ENCODE data around the gene SND1. TPM values are rescaled to one million over a fixed set of nuclear protein-coding genes. Genes with fewer than 3 reads are reported as not detected.

The SND1 gene
- total RNA-seq, 1 donor from 2014 or later, result 85.9 TPM

DNA sequence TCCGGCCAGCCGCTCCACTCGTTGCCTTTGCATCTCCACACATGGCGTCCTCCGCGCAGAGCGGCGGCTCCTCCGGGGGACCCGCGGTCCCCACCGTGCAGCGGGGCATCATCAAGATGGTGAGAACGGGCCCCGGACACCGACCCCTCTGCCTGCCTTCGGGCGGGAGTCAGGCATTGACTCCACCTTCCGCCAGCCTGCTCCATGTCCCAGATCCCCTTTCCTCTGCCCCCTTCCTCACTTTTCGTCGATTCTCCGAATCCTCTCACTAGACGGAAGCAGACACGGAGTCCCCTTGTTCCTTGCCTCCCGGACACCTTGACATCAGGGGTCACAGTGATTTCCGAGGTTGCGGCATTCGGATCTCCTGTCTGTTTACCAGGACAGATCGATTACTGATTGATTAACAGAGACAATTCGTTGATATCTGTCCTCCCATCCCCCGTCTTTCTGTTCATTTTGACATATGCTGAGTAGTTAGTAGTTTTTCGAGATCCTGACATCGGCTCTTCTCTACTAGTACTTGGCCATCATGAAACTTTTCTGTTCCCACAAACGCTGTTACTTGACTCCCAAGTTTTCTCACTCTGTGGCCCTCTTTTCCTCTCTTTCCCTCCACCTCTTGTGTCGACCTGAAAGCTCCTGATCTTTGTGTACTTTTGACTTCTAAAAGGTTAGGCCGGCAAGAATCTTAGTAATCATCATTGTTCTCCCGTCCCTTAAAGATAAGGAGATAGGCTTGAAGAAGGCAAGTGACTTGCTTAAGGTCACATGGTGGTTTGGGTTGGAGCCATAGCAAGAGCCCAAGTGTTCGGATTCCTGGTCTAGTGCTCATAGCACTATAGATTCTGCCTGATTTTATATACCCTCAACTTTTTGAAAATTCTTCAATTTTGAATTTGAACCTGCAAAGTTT lies 597 bp downstream of the SND1 start:
- TF ChIP-seq CTCF (IDR thresholded peaks at IDR 0.05) (no peak), POLR2AphosphoS5 (IDR thresholded peaks at IDR 0.05; ENCODE audit: insufficient read depth in 1 of 2, low read depth in 1 of 2) (no peak), POLR2A (IDR thresholded peaks at IDR 0.05) (no peak)
- intact Hi-C loops (cut with DNase I), result loop anchor here (5.0 kb wide), 1 partner anchor 65 kb away; the partner anchor contains the start of genes ARF5 and GCC1
- H3K4me3 ChIP-seq, result peak overlapping the region; percentile 90

DNA sequence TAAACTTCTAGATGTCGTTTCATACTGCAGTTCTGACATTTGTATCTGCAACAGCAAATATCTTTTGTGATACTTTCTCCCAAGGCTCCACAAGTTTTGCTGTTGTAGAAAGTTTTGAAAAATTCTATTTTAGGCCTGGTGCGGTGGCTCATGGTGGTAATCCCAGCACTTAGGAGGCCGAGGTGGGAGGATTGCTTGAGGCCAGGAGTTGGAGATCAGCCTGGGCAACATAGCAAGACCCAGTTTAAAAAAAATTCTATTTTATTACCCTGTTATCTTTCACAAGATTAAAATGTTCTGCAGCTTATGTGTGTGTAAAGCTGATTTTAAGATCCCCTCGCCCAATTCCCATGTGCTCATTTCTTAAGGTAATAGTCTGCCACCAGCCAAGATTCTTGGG lies 1.4 kb downstream of the SND1 start:
- H3K4me3 ChIP-seq, result peak overlapping the region; percentile 90
- no peak for DNase-seq (ENCODE audit: extremely low spot score in 2 of 2)
- H3K4me1 ChIP-seq, result peaks cover 42% of the 10 kb centered on the region
- H3K27ac ChIP-seq, result no peak overlapping the region
- no peaks in the 10 kb centered on the region for H3K9me3 ChIP-seq
- H3K36me3 ChIP-seq, result no peaks in the 10 kb centered on the region
- H3K27me3 ChIP-seq, result no peaks in the 10 kb centered on the region
- no peak for TF ChIP-seq CTCF (IDR thresholded peaks at IDR 0.05)
- TF ChIP-seq POLR2AphosphoS5 (IDR thresholded peaks at IDR 0.05; ENCODE audit: insufficient read depth in 1 of 2, low read depth in 1 of 2), result no peak
- TF ChIP-seq POLR2A (IDR thresholded peaks at IDR 0.05), result no peak
- intact Hi-C loops (cut with DNase I), result loop anchor here (5.0 kb wide), 1 partner anchor 66 kb away; the partner anchor contains the start of genes ARF5 and GCC1

More for the DNA sequence above, 597 bp downstream of the SND1 start:
- Histone ChIP-seq H3K4me1 (peaks cover 42% of the 10 kb centered on the region), H3K27me3 (no peaks in the 10 kb centered on the region), H3K27ac (peak overlapping the region; percentile 71), H3K9me3 (no peaks in the 10 kb centered on the region), H3K36me3 (no peaks in the 10 kb centered on the region)
- DNase-seq (ENCODE audit: extremely low spot score in 2 of 2), result no peak

GRCh38 chr7:127654404-127655394 lies 2.7 kb downstream of the SND1 start:
- H3K4me1 ChIP-seq, result peaks cover 42% of the 10 kb centered on the region
- intact Hi-C loops (cut with DNase I), result loop anchor here (5.0 kb wide), 1 partner anchor 67 kb away; the partner anchor contains the start of genes ARF5 and GCC1
- H3K36me3 ChIP-seq, result no peaks in the 10 kb centered on the region
- H3K27ac ChIP-seq, result no peak overlapping the region
- no peaks in the 10 kb centered on the region for H3K27me3 ChIP-seq
- H3K4me3 ChIP-seq, result no peak overlapping the region
- no peak for DNase-seq (ENCODE audit: extremely low spot score in 2 of 2)
- TF ChIP-seq POLR2A (IDR thresholded peaks at IDR 0.05), result no peak
- no peak for TF ChIP-seq POLR2AphosphoS5 (IDR thresholded peaks at IDR 0.05; ENCODE audit: insufficient read depth in 1 of 2, low read depth in 1 of 2)
- no peak for TF ChIP-seq CTCF (IDR thresholded peaks at IDR 0.05)
- H3K9me3 ChIP-seq, result no peaks in the 10 kb centered on the region

DNA sequence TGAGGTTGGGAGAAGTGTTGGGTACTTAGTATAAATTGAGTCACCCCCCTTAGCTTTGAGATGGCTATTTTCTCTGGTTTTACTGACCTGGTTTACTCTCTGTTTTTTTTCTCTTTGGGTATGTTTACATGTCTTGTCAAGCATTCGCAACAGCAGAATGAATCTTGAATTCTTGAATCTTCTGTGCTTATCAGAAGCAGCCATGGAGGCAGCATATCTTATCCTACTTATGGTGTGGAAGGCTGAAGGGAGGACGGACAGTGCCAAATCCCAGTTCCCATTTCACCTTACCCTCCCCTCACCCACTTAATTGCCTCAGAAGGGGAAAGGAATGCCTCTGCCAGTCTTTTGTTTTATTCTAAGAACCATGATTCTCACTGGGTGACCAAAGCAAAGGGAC lies 3.7 kb downstream of the SND1 start:
- Histone ChIP-seq H3K9me3 (no peaks in the 10 kb centered on the region), H3K36me3 (no peaks in the 10 kb centered on the region), H3K27ac (no peak overlapping the region), H3K27me3 (no peaks in the 10 kb centered on the region), H3K4me1 (peaks cover 41% of the 10 kb centered on the region), H3K4me3 (no peak overlapping the region)
- TF ChIP-seq POLR2AphosphoS5 (IDR thresholded peaks at IDR 0.05; ENCODE audit: insufficient read depth in 1 of 2, low read depth in 1 of 2) (no peak), POLR2A (IDR thresholded peaks at IDR 0.05) (no peak), CTCF (IDR thresholded peaks at IDR 0.05) (no peak)
- intact Hi-C loops (cut with DNase I), result no loop called here
- no peak for DNase-seq (ENCODE audit: extremely low spot score in 2 of 2)

All from vagina (tissue), 2 donors.